ENCODE results near the gene FLOT2. TPM values are rescaled to one million over a fixed set of nuclear protein-coding genes. Genes with fewer than 3 reads are reported as not detected.

FLOT2 gene
- total and polyA plus RNA-seq, 10 of the 15 experiments (the other 5 are each of a cell fraction or from before 2014, with no cell fraction given), result 56.8 to 302 (median 149) TPM

GRCh38 chr17:28871056-28871579 lies 26.4 kb downstream of the FLOT2 start:
- FAIRE-seq (peak; percentile 99), ATAC-seq (peak; percentile 99), DNase-seq (ENCODE audit: low read depth, low spot score) (peak; percentile 79)
- Histone ChIP-seq H4K20me1 (ENCODE audit: control insufficient read depth, insufficient read depth) (no peaks in the 10 kb centered on the region), H2AFZ (ENCODE audit: control insufficient read depth, low read depth, low read length) (peak overlapping the region; percentile 93), H3K9me3 (replicated peaks; ENCODE audit: control insufficient read depth, insufficient read depth, low read length) (no peaks in the 10 kb centered on the region), H3K79me2 (ENCODE audit: control insufficient read depth, insufficient read depth, low read length) (no peaks in the 10 kb centered on the region), H3K4me1 (ENCODE audit: control insufficient read depth, insufficient read depth, low read length) (peaks cover 15% of the 10 kb centered on the region), H3K27me3 (replicated peaks in 1 of 2; ENCODE audit: control insufficient read depth in 2 of 2, insufficient read depth in 2 of 2, low read length in 1 of 2) (no peaks in the 10 kb centered on the region), H3K9ac (ENCODE audit: control insufficient read depth, insufficient read depth, low read length) (peak overlapping the region; percentile 55), H3K36me3 (ENCODE audit: control insufficient read depth in 2 of 2, insufficient read depth in 2 of 2, low read length in 1 of 2) (no peaks in the 10 kb centered on the region), H3K27ac (ENCODE audit: control insufficient read depth, insufficient read depth) (peak overlapping the region; percentile 61), H3K4me3 (no peak overlapping the region), H3K4me2 (ENCODE audit: control insufficient read depth, insufficient read depth) (peak overlapping the region; percentile 36)
- under 1% methylated on average over 6 of the region's 6 CpGs for WGBS (ENCODE audit: insufficient coverage, insufficient replicate concordance, low lambda C conversion rate, missing lambda C conversion rate)
- intact Hi-C loops (cut with micrococcal nuclease; ENCODE audit: unreplicated experiment) (no loop called here), in situ Hi-C loops (cut with MboI) (no loop called here)
- RAD21 ChIA-PET (ENCODE audit: unreplicated experiment), result interaction anchor here (0.6 to 2.6 kb wide), 14 partner anchors 15 to 575 kb away, joined by 3 to 14 read pairs (median 5); partner anchors contain the start of genes DHRS13, FAM222B, FLOT2 and TLCD1
- CTCF ChIA-PET, result interaction anchor here (0.5 to 2.6 kb wide), 15 partner anchors 11 to 645 kb away, joined by 3 to 21 read pairs (median 5); partner anchors contain the start of genes DHRS13 and FLOT2
- BruUV-seq (replicated peaks), result no TSS peak
- SMC1A ChIA-PET (ENCODE audit: uncharacterized antibody, unreplicated experiment), result interaction anchor here (0.7 to 2.0 kb wide), 15 partner anchors 9 to 149 kb away, joined by 3 to 13 read pairs (median 3); partner anchors contain the start of gene FLOT2
- POLR2A ChIA-PET, result interaction anchor here (0.5 to 2.1 kb wide), 11 partner anchors 13 to 152 kb away, joined by 3 to 9 read pairs (median 5); partner anchors contain the start of genes FAM222B, FLOT2 and RPL23A
- TF ChIP-seq GABPA (IDR thresholded peaks at IDR 0.05; ENCODE audit: low read depth), result peak; percentile 58; the same call in 1 of the 2 replicates
- TF ChIP-seq SPI1 (IDR thresholded peaks at IDR 0.05; ENCODE audit: borderline replicate concordance, insufficient read depth, low read depth, low read length), result no peak
- TF ChIP-seq ZBTB33 (IDR thresholded peaks at IDR 0.05), result no peak
- no peak for TF ChIP-seq FOXK2 (IDR thresholded peaks at IDR 0.05)
- TF ChIP-seq PAX5 (IDR thresholded peaks at IDR 0.05; ENCODE audit: borderline replicate concordance, low read depth, low read length), result peak; percentile 39; the same call in 1 of the 2 replicates
- no peak for TF ChIP-seq HDGF (IDR thresholded peaks at IDR 0.05)
- no peak for TF ChIP-seq POLR2AphosphoS2 (IDR thresholded peaks at IDR 0.05; ENCODE audit: low read depth, low read length)
- no peak for TF ChIP-seq ATF2 (IDR thresholded peaks at IDR 0.05; ENCODE audit: low read length)
- TF ChIP-seq STAT1 (conservative IDR thresholded peaks at IDR 0.05), result no peak
- peak; percentile 38; the same call in 1 of the 2 replicates for TF ChIP-seq ZBTB40 (IDR thresholded peaks at IDR 0.05; ENCODE audit: borderline replicate concordance)
- TF ChIP-seq ZZZ3 (IDR thresholded peaks at IDR 0.05; ENCODE audit: control insufficient read depth, insufficient read length, low read depth), result no peak
- TF ChIP-seq NFIC (IDR thresholded peaks at IDR 0.05; ENCODE audit: low read depth, low read length), result no peak
- no peak for TF ChIP-seq E4F1 (IDR thresholded peaks at IDR 0.05; ENCODE audit: borderline replicate concordance, partially characterized antibody)

Measured in GM12878 (cell line).